ENCODE measurements around the gene OSTF1.

Gene OSTF1

DNA sequence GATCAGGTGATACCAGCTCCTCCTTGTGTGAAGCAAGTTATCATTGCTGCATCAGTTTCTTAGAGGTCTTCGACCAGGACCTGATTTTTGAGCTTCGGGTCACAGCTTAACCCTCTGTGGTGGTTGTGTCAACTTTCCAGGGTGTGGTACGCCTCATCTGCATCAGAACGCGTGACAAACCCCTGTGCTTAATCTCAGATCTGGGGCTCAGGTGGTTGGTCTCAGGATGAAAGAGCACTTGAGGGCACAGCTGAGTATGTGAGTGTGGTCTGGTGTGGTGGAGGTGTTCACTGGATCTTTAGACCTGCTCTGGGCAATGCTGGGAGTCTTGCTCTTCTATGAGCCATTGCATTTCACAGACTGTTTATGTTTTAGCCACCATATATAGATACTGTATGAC lies 64.1 kb downstream of the OSTF1 start:
- DNase-seq (ENCODE audit: low read depth): no peak
- no peak overlapping the region for H3K4me3 ChIP-seq (ENCODE audit: low read depth, low read length)
- TF ChIP-seq, protein P1, sequence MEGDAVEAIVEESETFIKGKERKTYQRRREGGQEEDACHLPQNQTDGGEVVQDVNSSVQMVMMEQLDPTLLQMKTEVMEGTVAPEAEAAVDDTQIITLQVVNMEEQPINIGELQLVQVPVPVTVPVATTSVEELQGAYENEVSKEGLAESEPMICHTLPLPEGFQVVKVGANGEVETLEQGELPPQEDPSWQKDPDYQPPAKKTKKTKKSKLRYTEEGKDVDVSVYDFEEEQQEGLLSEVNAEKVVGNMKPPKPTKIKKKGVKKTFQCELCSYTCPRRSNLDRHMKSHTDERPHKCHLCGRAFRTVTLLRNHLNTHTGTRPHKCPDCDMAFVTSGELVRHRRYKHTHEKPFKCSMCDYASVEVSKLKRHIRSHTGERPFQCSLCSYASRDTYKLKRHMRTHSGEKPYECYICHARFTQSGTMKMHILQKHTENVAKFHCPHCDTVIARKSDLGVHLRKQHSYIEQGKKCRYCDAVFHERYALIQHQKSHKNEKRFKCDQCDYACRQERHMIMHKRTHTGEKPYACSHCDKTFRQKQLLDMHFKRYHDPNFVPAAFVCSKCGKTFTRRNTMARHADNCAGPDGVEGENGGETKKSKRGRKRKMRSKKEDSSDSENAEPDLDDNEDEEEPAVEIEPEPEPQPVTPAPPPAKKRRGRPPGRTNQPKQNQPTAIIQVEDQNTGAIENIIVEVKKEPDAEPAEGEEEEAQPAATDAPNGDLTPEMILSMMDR (IDR thresholded peaks at IDR 0.05; ENCODE audit: low read depth, low read length, missing control alignments): no peak

DNA sequence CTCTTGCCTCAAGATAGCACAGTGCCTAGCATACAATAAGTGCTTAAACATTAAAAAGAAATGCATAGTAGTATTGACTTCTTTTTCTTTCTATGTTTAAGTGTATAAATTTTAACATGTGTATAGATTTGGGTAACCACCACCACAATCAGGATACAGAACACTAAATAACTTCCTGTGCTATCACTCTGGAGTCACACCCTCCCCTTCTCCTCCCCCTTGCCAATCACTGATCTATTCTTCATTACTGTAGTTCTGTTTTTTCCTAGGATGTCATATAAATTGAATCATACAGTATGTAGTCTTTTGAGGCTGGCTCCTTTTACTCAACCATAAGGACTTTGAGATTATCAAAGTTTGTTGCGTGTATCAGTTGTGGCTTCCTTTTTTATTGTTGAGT lies 68.5 kb downstream of the OSTF1 start:
- TF ChIP-seq, protein P1 (IDR thresholded peaks at IDR 0.05; ENCODE audit: low read depth, low read length, missing control alignments): no peak
- H3K4me3 ChIP-seq (ENCODE audit: low read depth, low read length): no peak overlapping the region
- DNase-seq (ENCODE audit: low read depth): no peak

DNA sequence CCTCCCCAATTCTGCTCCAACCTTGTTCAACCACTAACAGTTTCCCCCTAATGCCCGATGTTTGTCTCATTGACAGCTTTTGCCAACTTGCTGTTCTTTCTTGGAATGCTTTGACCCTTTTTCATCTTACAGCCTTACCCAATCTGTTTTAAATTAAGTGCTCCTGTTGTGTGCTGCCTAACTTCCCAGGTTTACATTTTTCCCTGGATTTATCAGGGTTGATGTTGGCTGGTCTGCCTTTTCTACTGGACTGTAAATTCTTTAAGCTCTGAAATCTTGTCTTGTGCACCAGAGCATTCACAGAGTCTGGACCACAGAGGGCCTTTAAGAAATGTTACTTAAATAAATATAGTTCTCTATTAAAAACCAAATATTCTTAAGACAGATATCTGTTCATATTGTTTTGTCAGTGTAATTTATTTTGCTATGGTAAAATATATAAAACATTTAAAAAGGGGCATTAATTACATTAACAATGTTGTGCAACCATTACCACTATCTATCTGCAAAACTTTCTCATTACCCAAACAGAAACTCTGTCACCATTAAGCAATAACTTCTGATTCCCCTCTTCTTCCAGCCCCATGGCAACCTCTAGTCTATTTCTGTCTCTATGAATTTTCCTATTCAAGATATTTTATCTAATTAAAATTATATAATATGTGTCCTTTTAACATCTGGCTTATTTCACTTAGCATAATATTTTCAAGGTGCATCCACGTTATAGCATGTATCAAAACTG lies 73.0 kb downstream of the OSTF1 start:
- no peak for DNase-seq (ENCODE audit: low read depth)
- TF ChIP-seq, protein P1 (IDR thresholded peaks at IDR 0.05; ENCODE audit: low read depth, low read length, missing control alignments): no peak
- H3K4me3 ChIP-seq (ENCODE audit: low read depth, low read length): no peak overlapping the region

DNA sequence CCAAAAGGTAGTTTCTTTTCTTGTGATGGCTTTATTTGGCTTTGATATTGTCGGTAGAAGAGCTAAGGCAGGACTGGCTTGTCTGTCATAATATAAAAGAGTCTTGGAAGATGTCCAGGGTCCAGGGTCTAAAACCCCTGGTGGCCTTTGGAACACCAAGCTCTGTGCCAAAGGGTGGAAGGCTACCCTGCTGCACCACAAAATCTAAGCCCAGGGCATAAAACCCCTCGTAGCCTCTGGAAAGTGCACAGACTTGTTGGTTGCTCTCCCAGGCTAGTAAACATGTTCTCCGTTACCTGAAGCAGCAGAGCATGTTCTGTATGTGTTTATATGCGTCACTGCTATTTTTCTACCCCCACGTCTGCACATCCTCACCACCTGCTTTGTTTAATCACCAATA lies 75.5 kb downstream of the OSTF1 start:
- DNase-seq (ENCODE audit: low read depth): no peak
- TF ChIP-seq, protein P1 (IDR thresholded peaks at IDR 0.05; ENCODE audit: low read depth, low read length, missing control alignments): no peak
- H3K4me3 ChIP-seq (ENCODE audit: low read depth, low read length): no peak overlapping the region

DNA sequence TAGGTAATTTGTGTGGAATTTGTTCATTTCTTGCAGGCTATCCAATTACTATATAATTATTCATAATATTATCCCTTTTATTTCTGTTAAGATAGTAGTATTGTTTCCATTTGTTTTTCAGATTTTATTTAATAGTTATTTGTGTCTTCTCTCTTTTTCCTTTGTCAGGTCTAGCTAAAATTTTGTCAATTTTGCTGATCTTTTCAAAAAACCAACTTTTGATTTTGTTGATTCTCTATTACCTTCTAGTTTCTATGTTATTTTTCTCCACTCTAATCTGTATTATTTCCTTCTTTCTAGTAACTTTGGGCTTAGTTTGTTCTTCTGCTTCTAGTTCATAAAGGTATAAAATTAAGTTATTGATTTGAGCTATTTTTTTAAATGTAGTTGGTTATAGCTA lies 76.3 kb downstream of the OSTF1 start:
- TF ChIP-seq, protein P1 (IDR thresholded peaks at IDR 0.05; ENCODE audit: low read depth, low read length, missing control alignments): no peak
- DNase-seq (ENCODE audit: low read depth): no peak
- no peak overlapping the region for H3K4me3 ChIP-seq (ENCODE audit: low read depth, low read length)

DNA sequence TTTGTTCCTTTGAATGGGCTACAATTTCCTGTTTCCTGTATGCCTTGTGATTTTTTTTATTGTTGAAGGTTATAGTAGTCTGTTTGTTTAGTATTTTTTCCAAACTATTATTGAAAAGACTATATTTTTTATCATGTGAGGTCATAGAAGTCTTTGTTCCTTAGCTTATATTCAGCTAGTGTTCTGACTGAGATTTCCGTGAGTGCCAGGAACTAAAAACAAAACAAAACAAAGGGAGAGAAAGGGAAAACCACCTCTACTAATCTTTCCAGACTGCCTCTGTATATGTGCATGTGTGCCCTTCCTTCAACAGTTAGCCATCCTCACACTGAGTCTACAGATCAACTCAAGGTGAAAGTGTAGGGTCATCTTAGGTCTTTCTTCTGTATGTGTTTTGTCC lies 79.0 kb downstream of the OSTF1 start:
- TF ChIP-seq, protein P1 (IDR thresholded peaks at IDR 0.05; ENCODE audit: low read depth, low read length, missing control alignments): no peak
- H3K4me3 ChIP-seq (ENCODE audit: low read depth, low read length): no peak overlapping the region
- no peak for DNase-seq (ENCODE audit: low read depth)
